ENCODE data around the gene RGS6.

- TF ChIP-seq, protein P1, sequence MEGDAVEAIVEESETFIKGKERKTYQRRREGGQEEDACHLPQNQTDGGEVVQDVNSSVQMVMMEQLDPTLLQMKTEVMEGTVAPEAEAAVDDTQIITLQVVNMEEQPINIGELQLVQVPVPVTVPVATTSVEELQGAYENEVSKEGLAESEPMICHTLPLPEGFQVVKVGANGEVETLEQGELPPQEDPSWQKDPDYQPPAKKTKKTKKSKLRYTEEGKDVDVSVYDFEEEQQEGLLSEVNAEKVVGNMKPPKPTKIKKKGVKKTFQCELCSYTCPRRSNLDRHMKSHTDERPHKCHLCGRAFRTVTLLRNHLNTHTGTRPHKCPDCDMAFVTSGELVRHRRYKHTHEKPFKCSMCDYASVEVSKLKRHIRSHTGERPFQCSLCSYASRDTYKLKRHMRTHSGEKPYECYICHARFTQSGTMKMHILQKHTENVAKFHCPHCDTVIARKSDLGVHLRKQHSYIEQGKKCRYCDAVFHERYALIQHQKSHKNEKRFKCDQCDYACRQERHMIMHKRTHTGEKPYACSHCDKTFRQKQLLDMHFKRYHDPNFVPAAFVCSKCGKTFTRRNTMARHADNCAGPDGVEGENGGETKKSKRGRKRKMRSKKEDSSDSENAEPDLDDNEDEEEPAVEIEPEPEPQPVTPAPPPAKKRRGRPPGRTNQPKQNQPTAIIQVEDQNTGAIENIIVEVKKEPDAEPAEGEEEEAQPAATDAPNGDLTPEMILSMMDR (conservative IDR thresholded peaks at IDR 0.05; ENCODE audit: low read depth, low read length): no peak
- no peak for TF ChIP-seq EZH2 (IDR thresholded peaks at IDR 0.05; ENCODE audit: low read length, unreplicated experiment)
- no peak for TF ChIP-seq EZH2phosphoT487 (IDR thresholded peaks at IDR 0.05; ENCODE audit: borderline replicate concordance, low read length)
Observed at GRCh38 chr14:72264716-72265115, 332.5 kb downstream of the RGS6 start.
